Skeletal muscle cell (primary cell): ENCODE measurements around the gene HOXB6.

ENCODE experiments used
- DNase-seq: peaks from one replicate; pipeline ENCODE4 v3.0.0-alpha.2; 2010; ENCODE audit warnings: low read depth
- H3K4me3 ChIP-seq: 2 replicates; pipeline ENCODE4 v1.5.1; 2011; ENCODE audit warnings: low read depth, mild to moderate bottlenecking, control low read depth, low read length, moderate library complexity

Gene HOXB6

GRCh38 chr17:48604770-48605329, at the start of gene HOXB6:
TSS of gene HOXB6 (minus strand) at chr17:48604986. CDS start at chr17:48598150, 6,836 bp downstream.
- DNase-seq: no peak
- peak within 1 kb of the TSS; percentile 52 for H3K4me3 ChIP-seq

- H3K4me3 ChIP-seq: no peak overlapping the region
- no peak for DNase-seq
These were observed 45.0 kb upstream of the HOXB6 start for GRCh38 chr17:48649741-48650140.

- DNase-seq: no peak
- H3K4me3 ChIP-seq: no peak overlapping the region
These were observed 43.1 kb upstream of the HOXB6 start for GRCh38 chr17:48647963-48648245.

GRCh38 chr17:48647103-48647962, 42.5 kb upstream of the HOXB6 start:
- no peak for DNase-seq
- H3K4me3 ChIP-seq: peak overlapping the region; percentile 37

- DNase-seq: no peak
- H3K4me3 ChIP-seq: peak overlapping the region; percentile 0
These were observed 41.7 kb upstream of the HOXB6 start for GRCh38 chr17:48646183-48647102.

- DNase-seq: no peak
- H3K4me3 ChIP-seq: peak overlapping the region; percentile 0
These were observed 40.9 kb upstream of the HOXB6 start for GRCh38 chr17:48645639-48646182.

GRCh38 chr17:48644910-48645557, 40.2 kb upstream of the HOXB6 start:
- DNase-seq: no peak
- no peak overlapping the region for H3K4me3 ChIP-seq

- no peak for DNase-seq
- no peak overlapping the region for H3K4me3 ChIP-seq
These were observed 39.4 kb upstream of the HOXB6 start for GRCh38 chr17:48644159-48644558.

- DNase-seq: no peak
- H3K4me3 ChIP-seq: no peak overlapping the region
These were observed 38.9 kb upstream of the HOXB6 start for GRCh38 chr17:48643697-48644012.

- no peak for DNase-seq
- H3K4me3 ChIP-seq: no peak overlapping the region
These were observed 38.3 kb upstream of the HOXB6 start for GRCh38 chr17:48642843-48643696.

GRCh38 chr17:48642059-48642842, 37.5 kb upstream of the HOXB6 start:
- DNase-seq: no peak
- no peak overlapping the region for H3K4me3 ChIP-seq

GRCh38 chr17:48641541-48642058, 36.8 kb upstream of the HOXB6 start:
- no peak overlapping the region for H3K4me3 ChIP-seq
- no peak for DNase-seq

- H3K4me3 ChIP-seq: no peak overlapping the region
- no peak for DNase-seq
These were observed 36.0 kb upstream of the HOXB6 start for GRCh38 chr17:48640858-48641180.

GRCh38 chr17:48639982-48640857, 35.4 kb upstream of the HOXB6 start:
- no peak overlapping the region for H3K4me3 ChIP-seq
- no peak for DNase-seq

GRCh38 chr17:48639136-48639535, 34.4 kb upstream of the HOXB6 start:
- no peak overlapping the region for H3K4me3 ChIP-seq
- DNase-seq: no peak

- no peak overlapping the region for H3K4me3 ChIP-seq
- DNase-seq: peak; percentile 49
These were observed 32.8 kb upstream of the HOXB6 start for GRCh38 chr17:48637323-48638260.
